ENCODE results near the gene FAM177A1. TPM values are rescaled to one million over a fixed set of nuclear protein-coding genes. Genes with fewer than 3 reads are reported as not detected.
"Not testable (repeated sequence)": the region's sequence is repeated elsewhere in the genome, so short reads cannot be mapped to it uniquely, and the experiment has no call there.

The FAM177A1 gene
- total RNA-seq, 4 donors from 2014 or later: 31.3 to 46.2 (median 44.2) TPM

DNA sequence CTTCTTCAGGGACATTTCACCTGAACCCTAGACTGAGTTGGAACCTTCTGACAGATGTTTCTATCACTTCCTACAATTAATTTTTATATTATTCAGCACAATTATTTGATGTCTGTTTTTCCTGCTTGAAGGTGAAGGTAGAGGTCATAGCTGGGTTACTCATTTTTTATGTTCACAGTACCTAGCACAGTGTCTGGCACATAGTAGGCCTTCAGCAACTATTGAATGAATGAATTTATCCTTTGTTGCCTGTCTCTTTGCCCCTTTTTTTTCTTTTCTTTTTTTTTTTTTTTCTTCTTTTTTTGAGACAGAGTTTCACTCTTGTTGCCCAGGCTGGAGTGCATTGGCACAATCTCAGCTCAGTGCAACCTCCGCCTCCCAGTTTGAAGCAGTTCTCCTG is 29.5 kb upstream of the FAM177A1 start:
- no peak for TF ChIP-seq CTCF (IDR thresholded peaks at IDR 0.05)
- TF ChIP-seq EP300 (IDR thresholded peaks at IDR 0.05): no peak
- TF ChIP-seq POLR2AphosphoS5 (IDR thresholded peaks at IDR 0.05): no peak
- no peak for TF ChIP-seq POLR2A (IDR thresholded peaks at IDR 0.05)
- WGBS: 100% methylated on average over 1 of the region's 1 CpG
- no peaks in the 10 kb centered on the region for H3K4me1 ChIP-seq
- no peaks in the 10 kb centered on the region for H3K27me3 ChIP-seq
- DNase-seq (ENCODE audit: low spot score in 2 of 2): no peak
- H3K9me3 ChIP-seq: no peaks in the 10 kb centered on the region
- no peak overlapping the region for H3K4me3 ChIP-seq
- H3K36me3 ChIP-seq: peaks cover 84% of the 10 kb centered on the region
- no peak overlapping the region for H3K27ac ChIP-seq

GRCh38 chr14:35020713-35021112 is 25.4 kb upstream of the FAM177A1 start:
- H3K36me3 ChIP-seq: peaks cover 70% of the 10 kb centered on the region
- no peaks in the 10 kb centered on the region for H3K4me1 ChIP-seq
- TF ChIP-seq CTCF (IDR thresholded peaks at IDR 0.05) (no peak), POLR2AphosphoS5 (IDR thresholded peaks at IDR 0.05) (no peak), POLR2A (IDR thresholded peaks at IDR 0.05) (no peak), EP300 (IDR thresholded peaks at IDR 0.05) (no peak)
- H3K4me3 ChIP-seq: no peak overlapping the region
- no peaks in the 10 kb centered on the region for H3K9me3 ChIP-seq
- H3K27me3 ChIP-seq: no peaks in the 10 kb centered on the region
- H3K27ac ChIP-seq: no peak overlapping the region
- DNase-seq (ENCODE audit: low spot score in 2 of 2): no peak
- WGBS: 88% methylated on average over 4 of the region's 4 CpGs

DNA sequence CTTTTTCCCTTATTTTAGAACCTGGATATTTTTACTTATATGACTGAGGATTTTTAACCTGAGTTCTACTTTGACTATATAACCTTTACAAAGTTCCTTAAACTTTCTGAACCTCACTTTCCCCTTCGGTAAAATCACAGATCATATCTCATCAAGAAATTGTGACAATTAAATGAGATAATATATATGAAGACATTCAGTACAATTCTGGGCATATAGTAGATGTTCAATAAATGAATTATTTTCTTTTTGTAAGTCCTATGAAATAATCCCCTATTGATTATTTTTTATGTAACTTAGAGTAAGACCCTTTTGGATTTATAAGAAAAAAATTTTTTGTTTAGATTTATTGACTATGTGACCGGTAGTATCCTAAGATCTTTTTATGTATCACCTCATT is 17.6 kb upstream of the FAM177A1 start:
- TF ChIP-seq EP300 (IDR thresholded peaks at IDR 0.05): no peak
- TF ChIP-seq POLR2AphosphoS5 (IDR thresholded peaks at IDR 0.05): no peak
- no peak for TF ChIP-seq POLR2A (IDR thresholded peaks at IDR 0.05)
- TF ChIP-seq CTCF (IDR thresholded peaks at IDR 0.05): no peak
- WGBS: 90% methylated on average over 2 of the region's 2 CpGs
- Histone ChIP-seq H3K27me3 (no peaks in the 10 kb centered on the region), H3K27ac (no peak overlapping the region), H3K4me1 (no peaks in the 10 kb centered on the region), H3K9me3 (no peaks in the 10 kb centered on the region), H3K4me3 (no peak overlapping the region), H3K36me3 (peaks cover 83% of the 10 kb centered on the region)
- no peak for DNase-seq (ENCODE audit: low spot score in 2 of 2)

DNA sequence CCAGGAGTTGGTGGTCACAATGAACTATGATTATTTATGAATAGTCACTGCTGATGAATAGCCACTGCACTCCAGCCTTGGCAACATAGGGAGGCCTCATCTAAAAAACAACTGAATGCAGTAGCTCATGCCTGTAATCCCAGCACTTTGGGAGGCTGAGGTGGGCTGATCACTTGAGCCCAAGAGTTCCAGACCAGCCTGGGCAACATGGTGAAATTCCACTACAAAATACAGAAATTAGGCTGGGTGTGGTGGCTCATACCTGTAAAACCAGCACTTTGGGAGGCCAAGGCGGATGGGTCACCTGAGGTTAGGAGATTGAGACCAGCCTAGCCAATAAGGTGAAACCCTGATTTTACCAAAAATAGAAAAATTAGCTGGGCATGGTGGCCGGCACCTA is 13.5 kb upstream of the FAM177A1 start:
- no peaks in the 10 kb centered on the region for H3K9me3 ChIP-seq
- no peak overlapping the region for H3K27ac ChIP-seq
- WGBS: 97% methylated on average over 2 of the region's 2 CpGs
- H3K4me1 ChIP-seq: no peaks in the 10 kb centered on the region
- no peak for TF ChIP-seq POLR2A (IDR thresholded peaks at IDR 0.05)
- no peak for TF ChIP-seq CTCF (IDR thresholded peaks at IDR 0.05)
- no peak for TF ChIP-seq EP300 (IDR thresholded peaks at IDR 0.05)
- TF ChIP-seq POLR2AphosphoS5 (IDR thresholded peaks at IDR 0.05): no peak
- no peak for DNase-seq (ENCODE audit: low spot score in 2 of 2)
- H3K36me3 ChIP-seq: peaks cover 64% of the 10 kb centered on the region
- H3K4me3 ChIP-seq: no peak overlapping the region
- no peaks in the 10 kb centered on the region for H3K27me3 ChIP-seq

- H3K4me1 ChIP-seq: no peaks in the 10 kb centered on the region
- no peak overlapping the region for H3K27ac ChIP-seq
- peaks cover 51% of the 10 kb centered on the region for H3K36me3 ChIP-seq
- no peak for DNase-seq (ENCODE audit: low spot score in 2 of 2)
- H3K9me3 ChIP-seq: no peaks in the 10 kb centered on the region
- H3K4me3 ChIP-seq: no peak overlapping the region
- no peaks in the 10 kb centered on the region for H3K27me3 ChIP-seq
- TF ChIP-seq POLR2A (IDR thresholded peaks at IDR 0.05) (no peak), POLR2AphosphoS5 (IDR thresholded peaks at IDR 0.05) (no peak)
- WGBS: 98% methylated on average over 5 of the region's 5 CpGs
Measured at GRCh38 chr14:35034440-35034833, 11.6 kb upstream of the FAM177A1 start.

GRCh38 chr14:35034944-35035554 is 11.0 kb upstream of the FAM177A1 start:
- not testable (repeated sequence) for DNase-seq (ENCODE audit: low spot score in 2 of 2)

GRCh38 chr14:35038312-35038711 is 7.8 kb upstream of the FAM177A1 start:
- H3K4me3 ChIP-seq; H3K27me3 ChIP-seq; H3K27ac ChIP-seq; DNase-seq (ENCODE audit: low spot score in 2 of 2); H3K4me1 ChIP-seq; H3K9me3 ChIP-seq: not testable (repeated sequence)
- WGBS: 83% methylated on average over 1 of the region's 17 CpGs
- peaks cover 12% of the 10 kb centered on the region for H3K36me3 ChIP-seq

More at GRCh38 chr14:35034944-35035554, 11.0 kb upstream of the FAM177A1 start:
- H3K36me3 ChIP-seq: peaks cover 45% of the 10 kb centered on the region
- not testable (repeated sequence) for H3K9me3 ChIP-seq, H3K27me3 ChIP-seq, H3K4me1 ChIP-seq, H3K4me3 ChIP-seq, H3K27ac ChIP-seq
- WGBS: 98% methylated on average over 5 of the region's 5 CpGs

All from suprapubic skin (tissue), 4 donors.